ENCODE data around the gene CYB561.

DNA sequence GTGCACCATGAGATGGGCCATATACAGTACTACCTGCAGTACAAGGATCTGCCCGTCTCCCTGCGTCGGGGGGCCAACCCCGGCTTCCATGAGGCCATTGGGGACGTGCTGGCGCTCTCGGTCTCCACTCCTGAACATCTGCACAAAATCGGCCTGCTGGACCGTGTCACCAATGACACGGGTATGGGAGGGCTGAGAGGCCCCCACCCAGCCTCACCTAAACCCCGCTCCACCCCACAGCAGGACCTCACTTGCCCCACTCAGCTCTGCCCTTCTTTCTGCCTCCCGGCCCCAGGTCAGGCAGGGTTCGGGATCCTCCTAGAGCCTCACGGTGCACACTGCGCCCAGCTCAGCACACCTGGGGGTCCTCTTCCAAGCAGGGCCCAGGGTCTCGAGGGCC lies 36.4 kb upstream of the CYB561 start:
- TF ChIP-seq, protein P1, sequence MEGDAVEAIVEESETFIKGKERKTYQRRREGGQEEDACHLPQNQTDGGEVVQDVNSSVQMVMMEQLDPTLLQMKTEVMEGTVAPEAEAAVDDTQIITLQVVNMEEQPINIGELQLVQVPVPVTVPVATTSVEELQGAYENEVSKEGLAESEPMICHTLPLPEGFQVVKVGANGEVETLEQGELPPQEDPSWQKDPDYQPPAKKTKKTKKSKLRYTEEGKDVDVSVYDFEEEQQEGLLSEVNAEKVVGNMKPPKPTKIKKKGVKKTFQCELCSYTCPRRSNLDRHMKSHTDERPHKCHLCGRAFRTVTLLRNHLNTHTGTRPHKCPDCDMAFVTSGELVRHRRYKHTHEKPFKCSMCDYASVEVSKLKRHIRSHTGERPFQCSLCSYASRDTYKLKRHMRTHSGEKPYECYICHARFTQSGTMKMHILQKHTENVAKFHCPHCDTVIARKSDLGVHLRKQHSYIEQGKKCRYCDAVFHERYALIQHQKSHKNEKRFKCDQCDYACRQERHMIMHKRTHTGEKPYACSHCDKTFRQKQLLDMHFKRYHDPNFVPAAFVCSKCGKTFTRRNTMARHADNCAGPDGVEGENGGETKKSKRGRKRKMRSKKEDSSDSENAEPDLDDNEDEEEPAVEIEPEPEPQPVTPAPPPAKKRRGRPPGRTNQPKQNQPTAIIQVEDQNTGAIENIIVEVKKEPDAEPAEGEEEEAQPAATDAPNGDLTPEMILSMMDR (IDR thresholded peaks at IDR 0.05; ENCODE audit: low read length) = no peak
- TF ChIP-seq EZH2 (optimal IDR thresholded peaks at IDR 0.05; ENCODE audit: low read depth, low read length) = no peak

Measured in MM.1S (cell line).